Measurements from ENCODE around the gene RPRD1B. TPM values are rescaled to one million over a fixed set of nuclear protein-coding genes. Genes with fewer than 3 reads are reported as not detected.
A peak's percentile ranks its signal among the peaks of the same experiment; 100 is the strongest.

RPRD1B gene
- total and polyA plus RNA-seq, 2 of the 13 experiments (the other 11 are each of a cell fraction or from before 2014, with no cell fraction given): 31.1 to 41.5 TPM

DNA sequence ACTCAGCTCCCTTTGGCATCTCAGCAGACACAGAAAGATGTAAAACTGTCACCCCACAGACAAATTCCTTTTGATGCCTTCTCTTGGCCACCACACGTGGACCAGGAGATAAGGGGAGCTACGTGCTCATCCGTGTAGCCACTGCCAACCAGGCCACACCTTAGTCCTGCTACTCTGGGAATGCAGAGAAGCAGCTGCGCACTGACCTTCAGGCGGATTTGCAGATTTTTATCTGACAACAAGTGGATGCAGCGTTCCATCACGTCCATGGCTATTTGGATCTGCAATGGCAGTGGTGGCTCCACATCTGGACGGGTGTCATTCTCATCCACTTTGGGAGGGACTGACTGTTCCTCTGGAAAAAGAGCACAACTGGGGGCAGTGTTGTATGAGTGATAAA, 31.1 kb upstream of the RPRD1B start (continued):
- TF ChIP-seq YY1 (IDR thresholded peaks at IDR 0.05; ENCODE audit: insufficient read depth, insufficient replicate concordance, low read depth, low read length) (no peak), SOX6 (IDR thresholded peaks at IDR 0.05) (no peak), SOX6 (CRISPR knock-in tag; IDR thresholded peaks at IDR 0.05) (no peak)

DNA sequence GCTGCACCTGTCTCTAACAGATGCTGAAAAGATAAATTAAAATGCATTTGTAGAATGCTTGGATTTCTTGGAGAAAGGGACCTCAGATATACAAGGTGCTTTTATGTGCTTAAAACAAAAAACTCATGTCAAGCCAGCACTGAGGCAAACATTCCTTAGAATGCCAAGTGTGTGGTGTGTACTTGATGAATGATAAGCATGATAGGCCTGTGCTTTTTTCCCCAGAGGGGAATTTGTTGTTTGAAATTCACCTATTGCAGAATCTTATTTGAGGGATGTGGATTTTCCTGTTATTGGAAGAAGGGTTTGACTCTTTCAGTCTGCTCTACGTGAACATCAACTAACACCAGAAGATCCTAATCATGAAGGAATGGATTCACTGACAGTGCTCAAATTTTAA, 29.1 kb upstream of the RPRD1B start:
- TF ChIP-seq ARNTL (CRISPR knock-in tag; IDR thresholded peaks at IDR 0.05) (no peak), FOXM1 (CRISPR knock-in tag; IDR thresholded peaks at IDR 0.05) (no peak), ZNF225 (CRISPR knock-in tag; IDR thresholded peaks at IDR 0.05) (no peak), HNRNPLL (IDR thresholded peaks at IDR 0.05; ENCODE audit: low read depth, low read length, poor library complexity, severe bottlenecking) (no peak), CREB1 (IDR thresholded peaks at IDR 0.05) (no peak), CREB1 (CRISPR knock-in tag; IDR thresholded peaks at IDR 0.05) (no peak), RFX3 (CRISPR knock-in tag; IDR thresholded peaks at IDR 0.05) (no peak), ZNF331 (CRISPR knock-in tag; IDR thresholded peaks at IDR 0.05) (no peak), ZNF577 (CRISPR knock-in tag; IDR thresholded peaks at IDR 0.05; ENCODE audit: borderline replicate concordance, low read depth) (no peak), GATAD1 (CRISPR knock-in tag; IDR thresholded peaks at IDR 0.05) (no peak)
- TF ChIP-seq, protein P1, sequence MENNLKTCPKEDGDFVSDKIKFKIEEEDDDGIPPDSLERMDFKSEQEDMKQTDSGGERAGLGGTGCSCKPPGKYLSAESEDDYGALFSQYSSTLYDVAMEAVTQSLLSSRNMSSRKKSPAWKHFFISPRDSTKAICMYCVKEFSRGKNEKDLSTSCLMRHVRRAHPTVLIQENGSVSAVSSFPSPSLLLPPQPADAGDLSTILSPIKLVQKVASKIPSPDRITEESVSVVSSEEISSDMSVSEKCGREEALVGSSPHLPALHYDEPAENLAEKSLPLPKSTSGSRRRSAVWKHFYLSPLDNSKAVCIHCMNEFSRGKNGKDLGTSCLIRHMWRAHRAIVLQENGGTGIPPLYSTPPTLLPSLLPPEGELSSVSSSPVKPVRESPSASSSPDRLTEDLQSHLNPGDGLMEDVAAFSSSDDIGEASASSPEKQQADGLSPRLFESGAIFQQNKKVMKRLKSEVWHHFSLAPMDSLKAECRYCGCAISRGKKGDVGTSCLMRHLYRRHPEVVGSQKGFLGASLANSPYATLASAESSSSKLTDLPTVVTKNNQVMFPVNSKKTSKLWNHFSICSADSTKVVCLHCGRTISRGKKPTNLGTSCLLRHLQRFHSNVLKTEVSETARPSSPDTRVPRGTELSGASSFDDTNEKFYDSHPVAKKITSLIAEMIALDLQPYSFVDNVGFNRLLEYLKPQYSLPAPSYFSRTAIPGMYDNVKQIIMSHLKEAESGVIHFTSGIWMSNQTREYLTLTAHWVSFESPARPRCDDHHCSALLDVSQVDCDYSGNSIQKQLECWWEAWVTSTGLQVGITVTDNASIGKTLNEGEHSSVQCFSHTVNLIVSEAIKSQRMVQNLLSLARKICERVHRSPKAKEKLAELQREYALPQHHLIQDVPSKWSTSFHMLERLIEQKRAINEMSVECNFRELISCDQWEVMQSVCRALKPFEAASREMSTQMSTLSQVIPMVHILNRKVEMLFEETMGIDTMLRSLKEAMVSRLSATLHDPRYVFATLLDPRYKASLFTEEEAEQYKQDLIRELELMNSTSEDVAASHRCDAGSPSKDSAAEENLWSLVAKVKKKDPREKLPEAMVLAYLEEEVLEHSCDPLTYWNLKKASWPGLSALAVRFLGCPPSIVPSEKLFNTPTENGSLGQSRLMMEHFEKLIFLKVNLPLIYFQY (CRISPR knock-in tag; IDR thresholded peaks at IDR 0.05; ENCODE audit: borderline replicate concordance): no peak
- TF ChIP-seq, protein P2, sequence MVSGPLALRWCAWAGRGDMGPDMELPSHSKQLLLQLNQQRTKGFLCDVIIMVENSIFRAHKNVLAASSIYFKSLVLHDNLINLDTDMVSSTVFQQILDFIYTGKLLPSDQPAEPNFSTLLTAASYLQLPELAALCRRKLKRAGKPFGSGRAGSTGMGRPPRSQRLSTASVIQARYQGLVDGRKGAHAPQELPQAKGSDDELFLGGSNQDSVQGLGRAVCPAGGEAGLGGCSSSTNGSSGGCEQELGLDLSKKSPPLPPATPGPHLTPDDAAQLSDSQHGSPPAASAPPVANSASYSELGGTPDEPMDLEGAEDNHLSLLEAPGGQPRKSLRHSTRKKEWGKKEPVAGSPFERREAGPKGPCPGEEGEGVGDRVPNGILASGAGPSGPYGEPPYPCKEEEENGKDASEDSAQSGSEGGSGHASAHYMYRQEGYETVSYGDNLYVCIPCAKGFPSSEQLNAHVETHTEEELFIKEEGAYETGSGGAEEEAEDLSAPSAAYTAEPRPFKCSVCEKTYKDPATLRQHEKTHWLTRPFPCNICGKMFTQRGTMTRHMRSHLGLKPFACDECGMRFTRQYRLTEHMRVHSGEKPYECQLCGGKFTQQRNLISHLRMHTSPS (CRISPR knock-in tag; IDR thresholded peaks at IDR 0.05; ENCODE audit: low read depth): no peak
- TF ChIP-seq, protein P3, sequence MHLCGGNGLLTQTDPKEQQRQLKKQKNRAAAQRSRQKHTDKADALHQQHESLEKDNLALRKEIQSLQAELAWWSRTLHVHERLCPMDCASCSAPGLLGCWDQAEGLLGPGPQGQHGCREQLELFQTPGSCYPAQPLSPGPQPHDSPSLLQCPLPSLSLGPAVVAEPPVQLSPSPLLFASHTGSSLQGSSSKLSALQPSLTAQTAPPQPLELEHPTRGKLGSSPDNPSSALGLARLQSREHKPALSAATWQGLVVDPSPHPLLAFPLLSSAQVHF (CRISPR knock-in tag; IDR thresholded peaks at IDR 0.05): no peak
- TF ChIP-seq, protein P4, sequence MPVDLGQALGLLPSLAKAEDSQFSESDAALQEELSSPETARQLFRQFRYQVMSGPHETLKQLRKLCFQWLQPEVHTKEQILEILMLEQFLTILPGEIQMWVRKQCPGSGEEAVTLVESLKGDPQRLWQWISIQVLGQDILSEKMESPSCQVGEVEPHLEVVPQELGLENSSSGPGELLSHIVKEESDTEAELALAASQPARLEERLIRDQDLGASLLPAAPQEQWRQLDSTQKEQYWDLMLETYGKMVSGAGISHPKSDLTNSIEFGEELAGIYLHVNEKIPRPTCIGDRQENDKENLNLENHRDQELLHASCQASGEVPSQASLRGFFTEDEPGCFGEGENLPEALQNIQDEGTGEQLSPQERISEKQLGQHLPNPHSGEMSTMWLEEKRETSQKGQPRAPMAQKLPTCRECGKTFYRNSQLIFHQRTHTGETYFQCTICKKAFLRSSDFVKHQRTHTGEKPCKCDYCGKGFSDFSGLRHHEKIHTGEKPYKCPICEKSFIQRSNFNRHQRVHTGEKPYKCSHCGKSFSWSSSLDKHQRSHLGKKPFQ (CRISPR knock-in tag; IDR thresholded peaks at IDR 0.05; ENCODE audit: insufficient replicate concordance): no peak
- Histone ChIP-seq H3K36me3 (replicated peaks in 1 of 2; ENCODE audit: control insufficient read depth in 1 of 2, insufficient read depth in 2 of 2, low read length in 2 of 2) (peaks cover 35 to 78% of the 10 kb centered on the region in 2 experiments), H2AFZ (ENCODE audit: low read length) (no peak overlapping the region), H3K79me2 (ENCODE audit: insufficient read depth, low read length) (no peaks in the 10 kb centered on the region), H3K9me3 (ENCODE audit: low read length) (no peaks in the 10 kb centered on the region), H3K4me3 (replicated peaks in 1 of 3; ENCODE audit: insufficient read depth in 1 of 3, low read depth in 2 of 3, low read length in 3 of 3) (no peak overlapping the region), H3K4me1 (ENCODE audit: insufficient read depth, low read length) (no peaks in the 10 kb centered on the region), H3K4me2 (ENCODE audit: low read depth, low read length) (no peak overlapping the region), H3K27ac (ENCODE audit: extremely low read length, insufficient read depth, low read length) (no peak overlapping the region), H4K20me1 (ENCODE audit: insufficient read depth, low read length) (no peaks in the 10 kb centered on the region), H3K27me3 (ENCODE audit: control insufficient read depth in 1 of 2, insufficient read depth in 2 of 2, low read length in 2 of 2) (no peaks in the 10 kb centered on the region), H3K9ac (ENCODE audit: insufficient read depth, low read depth, low read length) (no peak overlapping the region)
- BruUV-seq (replicated peaks): TSS peak; percentile 15
- FAIRE-seq (no peak), DNase-seq (ENCODE audit: low spot score) (no peak), ATAC-seq (no peak)
- in situ Hi-C loops (cut with HindIII; ENCODE audit: extremely low pct_ligation_motif_present, low pct_unique_long_range_greater_than_20kb) (no loop called here), intact Hi-C loops (cut with micrococcal nuclease; ENCODE audit: unreplicated experiment) (no loop called here)
- POLR2A ChIA-PET: no interaction called here
- CTCF ChIA-PET (ENCODE audit: low intra/inter-chr PET ratio, low total read pairs): no interaction called here
- WGBS (ENCODE audit: low lambda C conversion rate): 100% methylated on average over 1 of the region's 1 CpG
